ENCODE results near the gene HMG20A.
A peak's percentile ranks its signal among the peaks of the same experiment; 100 is the strongest.

The HMG20A gene

GRCh38 chr15:77506311-77507142 is 85.8 kb downstream of the HMG20A start:
- DNase-seq, result no peak
- in situ Hi-C loops (cut with MboI; ENCODE audit: low pct_unique_long_range_greater_than_20kb, low sequenced_read_pairs), result no loop called here

GRCh38 chr15:77507143-77507897 is 86.6 kb downstream of the HMG20A start:
- peak; percentile 37 for DNase-seq
- in situ Hi-C loops (cut with MboI; ENCODE audit: low pct_unique_long_range_greater_than_20kb, low sequenced_read_pairs), result no loop called here

GRCh38 chr15:77507911-77508310 is 87.2 kb downstream of the HMG20A start:
- no peak for DNase-seq
- in situ Hi-C loops (cut with MboI; ENCODE audit: low pct_unique_long_range_greater_than_20kb, low sequenced_read_pairs), result no loop called here

- DNase-seq, result no peak
- in situ Hi-C loops (cut with MboI; ENCODE audit: low pct_unique_long_range_greater_than_20kb, low sequenced_read_pairs), result no loop called here
Measured at GRCh38 chr15:77508541-77509243, 88.0 kb downstream of the HMG20A start.

- no peak for DNase-seq
- in situ Hi-C loops (cut with MboI; ENCODE audit: low pct_unique_long_range_greater_than_20kb, low sequenced_read_pairs), result no loop called here
Measured at GRCh38 chr15:77510066-77511057, 89.7 kb downstream of the HMG20A start.

GRCh38 chr15:77511869-77512268 is 91.2 kb downstream of the HMG20A start:
- in situ Hi-C loops (cut with MboI; ENCODE audit: low pct_unique_long_range_greater_than_20kb, low sequenced_read_pairs), result no loop called here

GRCh38 chr15:77513226-77513625 is 92.5 kb downstream of the HMG20A start:
- DNase-seq, result no peak
- in situ Hi-C loops (cut with MboI; ENCODE audit: low pct_unique_long_range_greater_than_20kb, low sequenced_read_pairs), result no loop called here

More at GRCh38 chr15:77511869-77512268, 91.2 kb downstream of the HMG20A start:
- no peak for DNase-seq

- in situ Hi-C loops (cut with MboI; ENCODE audit: low pct_unique_long_range_greater_than_20kb, low sequenced_read_pairs), result no loop called here
Measured at GRCh38 chr15:77514641-77515402, 94.1 kb downstream of the HMG20A start.

GRCh38 chr15:77515613-77516012 is 94.9 kb downstream of the HMG20A start:
- in situ Hi-C loops (cut with MboI; ENCODE audit: low pct_unique_long_range_greater_than_20kb, low sequenced_read_pairs), result no loop called here
- no peak for DNase-seq

More at GRCh38 chr15:77514641-77515402, 94.1 kb downstream of the HMG20A start:
- DNase-seq, result no peak

- no peak for DNase-seq
Measured at GRCh38 chr15:77516076-77516475, 95.4 kb downstream of the HMG20A start.

GRCh38 chr15:77516786-77517185 is 96.1 kb downstream of the HMG20A start:
- DNase-seq, result no peak
- in situ Hi-C loops (cut with MboI; ENCODE audit: low pct_unique_long_range_greater_than_20kb, low sequenced_read_pairs), result no loop called here

More at GRCh38 chr15:77516076-77516475, 95.4 kb downstream of the HMG20A start:
- in situ Hi-C loops (cut with MboI; ENCODE audit: low pct_unique_long_range_greater_than_20kb, low sequenced_read_pairs), result no loop called here

GRCh38 chr15:77517579-77517978 is 96.9 kb downstream of the HMG20A start:
- DNase-seq, result no peak
- in situ Hi-C loops (cut with MboI; ENCODE audit: low pct_unique_long_range_greater_than_20kb, low sequenced_read_pairs), result no loop called here

GRCh38 chr15:77518458-77518857 is 97.8 kb downstream of the HMG20A start:
- in situ Hi-C loops (cut with MboI; ENCODE audit: low pct_unique_long_range_greater_than_20kb, low sequenced_read_pairs), result no loop called here
- no peak for DNase-seq

- in situ Hi-C loops (cut with MboI; ENCODE audit: low pct_unique_long_range_greater_than_20kb, low sequenced_read_pairs), result no loop called here
- DNase-seq, result no peak
Measured at GRCh38 chr15:77519540-77519939, 98.9 kb downstream of the HMG20A start.

- no peak for DNase-seq
- in situ Hi-C loops (cut with MboI; ENCODE audit: low pct_unique_long_range_greater_than_20kb, low sequenced_read_pairs), result no loop called here
Measured at GRCh38 chr15:77521206-77521605, 100.5 kb downstream of the HMG20A start.

GRCh38 chr15:77525400-77525811 is 104.7 kb downstream of the HMG20A start:
- in situ Hi-C loops (cut with MboI; ENCODE audit: low pct_unique_long_range_greater_than_20kb, low sequenced_read_pairs), result no loop called here
- DNase-seq, result no peak

GRCh38 chr15:77525907-77526594 is 105.4 kb downstream of the HMG20A start:
- in situ Hi-C loops (cut with MboI; ENCODE audit: low pct_unique_long_range_greater_than_20kb, low sequenced_read_pairs), result no loop called here

More at GRCh38 chr15:77525907-77526594, 105.4 kb downstream of the HMG20A start:
- no peak for DNase-seq

Measured in KBM-7 (cell line).